22Rv1 (cell line): ENCODE measurements around the gene ABCC4.

Source experiments
- CTCF ChIP-seq: fragments of 450-650 bp; IDR thresholded peaks from 2 replicates; pipeline ENCODE4 v1.5.1; 2017; ENCODE audit warnings: mild to moderate bottlenecking
- ZFX ChIP-seq: fragments of 450-650 bp; IDR thresholded peaks from 2 replicates; pipeline ENCODE4 v1.6.1; 2017; ENCODE audit warnings: antibody characterized with exemption, borderline replicate concordance

- TF ChIP-seq CTCF (no peak), ZFX (no peak)
Observed at GRCh38 chr13:95193509-95194230, 107.6 kb downstream of the ABCC4 start.
